NCI-H345 (cell line): ENCODE data around the gene MPND.
"Not testable (repeated sequence)": the region's sequence is repeated elsewhere in the genome, so short reads cannot be mapped to it uniquely, and the experiment has no call there.

Experiments used
- DNase-seq: peaks from one replicate; lab custom pipeline; 2025; lab: John Stamatoyannopoulos, UW

Gene MPND

GRCh38 chr19:4349225-4349624 lies 5.9 kb downstream of the MPND start:
- DNase-seq = not testable (repeated sequence)

DNA sequence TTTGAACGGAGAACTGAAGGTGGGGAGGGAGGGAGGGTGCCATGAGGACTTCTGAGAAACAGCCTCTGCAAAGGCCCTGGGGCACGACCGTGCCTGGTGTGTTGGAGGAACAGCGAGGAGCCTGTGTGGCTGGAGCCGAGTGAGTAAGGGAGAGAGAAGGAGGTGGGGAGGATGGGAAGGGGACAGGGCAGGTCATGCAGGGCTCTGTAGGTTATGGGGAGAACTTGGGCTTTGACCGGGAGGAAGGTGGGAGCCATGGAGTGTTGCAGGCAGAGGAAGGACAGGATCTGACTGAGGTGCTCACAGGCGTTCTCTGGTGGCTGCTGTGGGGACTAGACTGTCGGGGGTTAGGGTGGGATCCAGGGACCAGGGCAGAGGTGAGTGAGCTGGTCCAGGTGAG lies 6.7 kb downstream of the MPND start:
- no peak for DNase-seq

- no peak for DNase-seq
Measured at GRCh38 chr19:4350726-4351125, 7.4 kb downstream of the MPND start.

GRCh38 chr19:4352701-4353121 lies 9.3 kb downstream of the MPND start:
- peak; percentile 41 for DNase-seq

DNA sequence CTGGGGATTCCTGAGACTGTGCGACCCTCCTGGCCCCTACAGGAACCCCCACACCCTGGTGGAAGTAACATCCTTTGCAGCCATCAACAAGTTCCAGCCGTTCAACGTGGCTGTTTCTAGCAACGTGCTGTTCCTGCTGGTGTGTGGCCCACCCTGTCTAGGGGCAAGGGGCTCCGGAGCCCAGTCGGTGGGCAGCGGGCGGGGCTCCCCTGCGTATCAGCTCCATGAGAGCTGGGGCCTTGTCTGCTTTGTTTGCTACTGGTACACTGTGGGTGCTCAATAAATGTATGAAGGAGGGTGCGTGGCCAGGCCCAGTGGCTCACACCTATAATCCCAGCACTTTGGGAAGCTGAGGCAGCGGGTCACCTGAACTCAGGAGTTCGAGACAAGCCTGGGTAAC lies 10.9 kb downstream of the MPND start:
- DNase-seq = no peak

- no peak for DNase-seq
Measured at GRCh38 chr19:4354897-4355296, 11.5 kb downstream of the MPND start.

DNA sequence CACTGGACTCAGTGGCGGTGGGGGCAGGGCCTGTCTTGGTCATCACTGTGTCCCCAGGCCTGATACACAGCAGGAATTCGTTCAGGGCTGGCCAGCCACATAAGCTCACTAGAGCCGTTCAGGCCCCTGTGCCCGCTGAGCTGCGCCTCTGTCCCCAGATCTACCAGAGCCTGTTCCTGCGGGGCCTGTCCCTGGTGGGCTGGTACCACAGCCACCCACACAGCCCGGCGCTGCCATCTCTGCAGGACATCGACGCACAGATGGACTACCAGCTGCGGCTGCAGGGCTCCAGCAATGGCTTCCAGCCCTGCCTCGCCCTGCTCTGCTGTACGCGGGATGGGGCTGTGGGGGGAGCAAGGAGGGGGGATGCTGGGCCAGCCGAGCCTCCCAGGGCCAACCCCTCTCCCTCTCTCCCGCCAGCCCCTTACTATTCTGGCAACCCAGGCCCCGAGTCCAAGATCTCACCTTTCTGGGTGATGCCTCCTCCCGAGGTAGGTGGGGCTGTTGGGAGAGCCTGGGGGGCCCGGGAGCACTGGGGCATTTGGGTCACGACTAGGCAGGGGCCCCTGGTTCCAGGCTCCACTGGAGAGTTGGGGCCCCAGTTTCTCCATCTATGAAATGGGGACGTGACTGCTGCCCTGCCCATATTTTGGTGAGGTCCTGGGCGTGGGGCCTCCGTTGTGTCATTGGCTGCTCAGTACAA lies 13.9 kb downstream of the MPND start:
- DNase-seq = no peak

- no peak for DNase-seq
Measured at GRCh38 chr19:4357921-4358326, 14.6 kb downstream of the MPND start.

DNA sequence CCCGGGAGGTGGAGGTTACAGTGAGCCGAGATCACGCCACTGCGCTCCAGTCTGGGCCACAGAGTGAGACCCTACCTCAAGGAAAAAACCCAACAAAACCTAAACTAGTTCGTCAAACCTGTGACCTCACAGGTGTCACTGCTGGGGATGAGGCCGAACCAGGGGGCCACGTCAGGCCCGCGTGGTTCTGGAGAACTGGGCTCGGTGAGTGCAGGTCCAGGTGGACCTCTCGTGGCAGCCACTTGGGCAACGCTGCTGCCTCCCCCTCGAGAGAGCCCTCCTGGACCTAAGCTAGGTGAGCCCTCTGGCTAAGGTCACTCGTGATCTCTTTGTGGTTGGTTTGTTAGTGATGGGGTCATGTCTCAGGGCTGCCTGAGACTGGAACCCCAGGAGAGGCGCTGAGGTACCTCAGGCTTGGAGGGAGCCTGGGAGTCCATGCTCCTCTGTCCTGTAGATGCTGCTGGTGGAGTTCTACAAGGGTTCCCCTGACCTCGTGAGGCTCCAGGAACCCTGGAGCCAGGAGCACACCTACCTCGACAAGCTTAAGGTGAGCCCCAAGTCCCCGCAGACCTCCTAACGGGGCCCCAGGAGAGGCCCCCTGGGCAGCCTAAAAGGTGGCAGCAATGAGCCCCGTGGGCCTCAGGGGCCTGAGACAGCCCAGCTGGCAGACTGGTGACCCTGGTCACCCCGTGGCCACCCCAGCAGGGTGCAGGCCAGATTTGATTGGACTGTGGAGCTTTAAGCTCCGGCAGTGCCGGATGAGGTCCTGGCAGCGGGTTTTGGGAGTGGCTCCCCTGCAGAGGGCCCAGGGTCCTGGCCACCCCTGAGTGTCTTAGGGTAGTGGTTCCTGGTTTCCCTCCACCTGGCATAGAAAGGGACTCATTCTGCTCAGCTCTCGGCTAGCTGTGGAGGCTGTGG lies 15.6 kb downstream of the MPND start:
- DNase-seq = no peak

- DNase-seq = no peak
Measured at GRCh38 chr19:4359627-4360000, 16.3 kb downstream of the MPND start.

DNA sequence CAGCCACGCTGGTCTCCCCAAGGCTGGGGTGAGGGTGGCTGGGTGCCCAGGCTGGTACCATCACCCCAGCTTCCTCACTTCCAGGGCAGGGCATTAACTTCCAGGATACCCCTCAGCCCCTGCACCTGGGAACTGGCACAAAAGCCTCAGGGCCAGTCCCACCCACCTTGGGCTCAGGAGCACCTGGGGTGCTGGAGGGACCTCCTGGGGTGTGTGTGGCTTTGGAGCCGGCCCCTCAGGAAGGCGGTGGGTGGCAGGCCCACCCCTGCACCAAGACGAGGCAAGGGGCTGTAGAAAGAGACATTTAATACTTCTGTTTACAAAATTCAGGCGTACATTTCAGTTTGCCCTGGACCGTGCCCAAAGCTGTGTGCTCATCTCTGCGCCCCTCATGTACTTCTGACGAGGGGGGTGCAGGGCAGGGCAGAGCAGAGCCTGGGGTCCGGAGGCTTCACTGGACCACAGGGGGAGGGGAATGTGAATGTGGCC lies 16.8 kb downstream of the MPND start:
- DNase-seq = no peak

DNA sequence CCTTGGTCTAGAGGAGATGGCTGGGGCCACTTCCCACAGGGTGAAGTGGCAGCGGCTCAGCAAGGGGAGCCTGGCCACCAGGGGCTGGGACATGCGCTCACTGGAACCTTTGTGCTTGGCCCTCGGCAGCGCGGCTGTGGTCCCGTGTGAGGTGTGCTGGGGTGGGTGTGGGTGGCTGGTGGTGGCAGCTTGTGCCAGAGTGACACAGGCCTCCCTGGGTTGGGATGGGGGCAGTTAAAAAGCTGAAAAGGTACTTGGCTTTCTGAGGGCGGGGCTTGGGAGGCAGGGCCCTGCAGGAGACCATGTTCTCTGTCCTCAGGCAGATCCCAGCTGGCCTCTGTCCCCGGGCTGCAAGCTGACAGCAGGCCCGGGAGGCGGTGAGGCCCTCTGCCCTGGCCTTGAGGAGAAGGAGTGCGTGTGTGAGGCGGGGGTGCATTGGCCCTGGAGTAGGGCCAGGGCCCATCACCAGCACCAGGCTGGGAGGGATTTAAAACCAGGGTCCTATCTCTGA lies 17.3 kb downstream of the MPND start:
- no peak for DNase-seq

- no peak for DNase-seq
Measured at GRCh38 chr19:4361152-4362046, 18.0 kb downstream of the MPND start.

GRCh38 chr19:4362101-4362828 lies 18.9 kb downstream of the MPND start:
- no peak for DNase-seq

DNA sequence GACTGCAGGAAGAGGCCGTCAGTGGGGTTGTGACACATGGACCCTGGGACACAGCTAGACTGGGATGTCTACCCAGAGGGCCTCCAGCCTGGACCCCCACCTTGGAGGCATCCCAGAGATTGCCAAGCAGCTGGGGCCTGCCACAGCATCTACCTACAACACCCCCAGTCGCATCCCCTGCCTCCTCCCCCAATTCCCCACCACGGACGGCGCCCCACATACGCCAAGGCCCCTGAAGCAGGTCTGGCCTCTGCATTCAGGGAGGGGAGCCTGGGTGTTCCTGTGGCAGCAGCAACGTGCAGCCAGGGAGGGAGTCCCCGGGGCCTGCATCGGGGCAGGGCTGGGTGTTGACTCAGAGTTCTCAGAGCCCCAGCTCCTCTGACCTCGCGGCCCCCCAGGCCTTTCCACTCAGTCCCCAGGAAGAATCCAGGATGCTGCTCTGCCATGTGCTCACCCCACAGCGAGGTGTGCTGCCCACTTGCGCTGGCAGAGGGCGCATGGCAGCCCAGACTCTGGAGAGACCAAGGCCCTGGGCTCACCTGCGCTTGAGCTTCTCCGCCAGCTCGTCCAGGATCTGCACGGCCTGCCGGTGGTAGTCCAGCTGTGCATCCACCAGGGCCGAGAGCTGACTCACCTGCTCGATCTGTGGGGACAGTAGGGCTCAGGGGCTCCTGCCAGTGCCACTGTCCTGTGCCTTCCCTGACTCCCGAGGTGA lies 19.6 kb downstream of the MPND start:
- DNase-seq = no peak

DNA sequence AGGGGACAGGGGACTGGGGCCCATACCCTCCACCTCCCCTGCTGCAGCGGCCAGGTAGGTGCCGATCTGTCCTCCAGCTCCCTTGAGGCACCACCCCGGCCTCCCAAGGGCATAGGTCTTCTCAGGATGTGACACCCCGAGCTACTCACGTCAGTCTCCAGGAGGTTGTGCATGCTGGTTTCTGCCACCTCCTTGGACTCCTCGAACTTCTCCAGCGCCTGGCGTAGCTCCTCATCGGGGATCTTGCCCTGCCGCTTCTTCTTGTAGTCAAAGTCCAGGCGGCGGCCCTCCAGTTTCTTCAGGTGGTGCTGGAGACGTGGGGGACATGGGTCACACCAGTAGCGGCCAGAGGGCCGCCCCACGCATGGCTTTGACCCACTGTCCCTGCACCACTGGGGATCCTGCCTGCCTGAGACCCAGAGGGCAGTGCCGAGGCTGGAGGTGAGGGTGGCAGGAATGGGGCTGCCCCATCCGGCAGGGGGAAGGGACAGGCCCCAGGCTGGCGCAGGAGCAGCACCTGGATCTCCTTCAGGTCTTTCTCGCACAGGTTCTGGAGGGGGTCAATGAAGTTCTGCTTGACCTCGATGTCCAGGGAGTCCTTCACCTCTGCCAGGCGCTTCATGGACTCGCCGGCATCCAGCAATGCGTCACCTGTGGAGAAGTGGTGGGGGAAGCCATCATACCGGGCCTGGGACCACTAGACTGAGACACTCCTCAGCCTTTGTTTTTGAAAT lies 20.4 kb downstream of the MPND start:
- DNase-seq = no peak

- DNase-seq = no peak
Measured at GRCh38 chr19:4365341-4365740, 22.0 kb downstream of the MPND start.

- DNase-seq = no peak
Measured at GRCh38 chr19:4365791-4366665, 22.7 kb downstream of the MPND start.
